Upper lobe of left lung (tissue), 4 donors: ENCODE results near the gene SUSD5.

Experiments used
- CTCF ChIP-seq, 6 experiments: fragments of 450-650 bp in 4 of 6; fragments of 200-600 bp in 2 of 6; sonication (generic) in 2 of 6; IDR thresholded peaks; one replicate each; pipeline ENCODE4 v1.5.1; 2016 to 2019; ENCODE audit warnings: antibody characterized with exemption in 6 of 6
- EP300 ChIP-seq, 4 donors: sonication (generic); formaldehyde crosslinking; IDR thresholded peaks; one replicate each; pipeline ENCODE4 v1.5.1; 2017; ENCODE audit warnings: antibody characterized with exemption in 4 of 4, control low read depth in 2 of 4
- POLR2A ChIP-seq, 4 donors: fragments of 450-650 bp; IDR thresholded peaks; one replicate each; pipeline ENCODE4 v1.5.1; 2016 to 2017; ENCODE audit warnings: antibody characterized with exemption in 4 of 4, mild to moderate bottlenecking in 2 of 4
- POLR2AphosphoS5 ChIP-seq, 2 donors: sonication (generic); formaldehyde crosslinking; IDR thresholded peaks; one replicate each; pipeline ENCODE4 v1.5.1; 2017; ENCODE audit warnings: antibody characterized with exemption in 2 of 2

- no peak for TF ChIP-seq CTCF (IDR thresholded peaks at IDR 0.05)
- TF ChIP-seq POLR2AphosphoS5 (IDR thresholded peaks at IDR 0.05): no peak
- TF ChIP-seq EP300 (IDR thresholded peaks at IDR 0.05): no peak
- TF ChIP-seq POLR2A (IDR thresholded peaks at IDR 0.05): no peak
Measured at GRCh38 chr3:33212406-33212805, 6.2 kb downstream of the SUSD5 start.
